Measurements from ENCODE around the gene RAB40AL. TPM values are rescaled to one million over a fixed set of nuclear protein-coding genes. Genes with fewer than 3 reads are reported as not detected.
A peak's percentile ranks its signal among the peaks of the same experiment; 100 is the strongest.
"Not testable (repeated sequence)": the region's sequence is repeated elsewhere in the genome, so short reads cannot be mapped to it uniquely, and the experiment has no call there.

The RAB40AL gene
- total RNA-seq, 2 donors from 2014 or later = 0.93 to 1.3 TPM

DNA sequence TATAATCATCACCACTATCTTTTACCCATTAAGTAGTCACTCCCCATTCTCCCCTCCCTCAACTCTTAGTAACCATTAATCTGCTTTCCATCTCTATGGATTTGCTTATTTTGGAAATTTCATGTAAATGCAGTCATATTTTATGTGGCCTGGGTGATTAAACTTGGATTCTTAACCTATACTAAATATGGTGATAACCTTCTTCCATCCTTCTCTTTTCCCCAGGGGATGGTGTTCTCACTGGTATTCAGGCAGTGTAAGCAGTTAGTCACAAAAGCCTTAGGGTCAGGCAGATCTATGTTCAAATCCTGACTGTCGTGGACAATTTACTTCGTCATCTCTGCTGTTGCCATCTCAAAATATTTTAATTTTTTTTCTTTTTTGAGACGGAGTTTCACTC lies 29.6 kb downstream of the RAB40AL start:
- Mint-ChIP-seq H3K36me3 (peaks cover 11% of the 10 kb centered on the region), H3K27me3 (peaks cover 0 to 12% of the 10 kb centered on the region in 2 donors), H3K27ac (no peak overlapping the region), H3K4me3 (no peak overlapping the region), H3K4me1 (ENCODE audit: low read depth in 2 of 2) (no peaks in the 10 kb centered on the region), H3K9me3 (peaks cover 19% of the 10 kb centered on the region)
- no peak for DNase-seq (ENCODE audit: low spot score)
- no peak for ATAC-seq

DNA sequence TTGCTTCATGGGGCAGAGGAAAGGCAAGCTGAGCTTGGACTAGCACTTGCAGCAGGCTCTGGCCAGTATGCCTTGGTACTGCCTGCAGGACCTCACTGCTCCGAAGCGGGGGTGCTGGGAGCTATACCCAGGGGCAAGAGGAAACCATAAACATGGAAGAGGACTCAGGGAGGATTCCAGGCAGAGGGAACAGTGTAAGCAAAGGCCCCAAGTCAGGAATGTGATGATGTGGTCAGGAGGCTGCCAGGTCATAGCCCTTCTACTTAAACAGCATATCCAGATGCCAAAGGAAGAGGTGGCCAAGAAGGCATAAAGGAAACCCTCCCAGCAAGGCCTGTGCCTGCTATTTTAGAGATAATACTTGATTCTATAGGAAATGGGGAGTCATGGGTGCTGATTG lies 31.1 kb downstream of the RAB40AL start:
- Mint-ChIP-seq H3K27ac (no peak overlapping the region), H3K27me3 (peaks cover 0 to 12% of the 10 kb centered on the region in 2 donors), H3K36me3 (peaks cover 11% of the 10 kb centered on the region), H3K9me3 (peaks cover 20% of the 10 kb centered on the region), H3K4me1 (ENCODE audit: low read depth in 2 of 2) (no peaks in the 10 kb centered on the region), H3K4me3 (no peak overlapping the region)
- ATAC-seq = no peak
- no peak for DNase-seq (ENCODE audit: low spot score)

DNA sequence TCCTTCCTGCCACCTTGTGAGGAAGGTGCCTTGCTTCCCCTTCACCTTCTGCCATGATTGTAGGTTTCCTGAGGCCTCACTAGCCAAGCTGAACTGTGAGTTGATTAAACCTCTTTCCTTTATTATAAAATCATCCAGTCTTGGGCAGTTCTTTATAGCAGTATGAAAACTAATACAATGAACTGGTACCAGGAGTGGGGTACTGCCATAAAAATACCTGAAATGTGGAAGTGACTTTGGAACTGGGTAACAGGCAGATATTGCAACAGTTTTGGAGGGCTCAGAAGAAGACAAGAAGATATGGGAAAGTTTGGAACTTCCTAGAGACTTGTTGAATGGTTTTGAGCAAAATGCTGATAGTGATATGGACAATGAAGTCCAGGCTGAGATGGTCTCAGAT lies 34.5 kb downstream of the RAB40AL start:
- H3K4me1 Mint-ChIP-seq (ENCODE audit: low read depth in 2 of 2); DNase-seq (ENCODE audit: low spot score); H3K4me3 Mint-ChIP-seq; ATAC-seq; H3K27ac Mint-ChIP-seq: not testable (repeated sequence)
- peaks cover 0 to 18% of the 10 kb centered on the region in 2 donors for H3K27me3 Mint-ChIP-seq
- peaks cover 11% of the 10 kb centered on the region for H3K36me3 Mint-ChIP-seq
- H3K9me3 Mint-ChIP-seq = peaks cover 24% of the 10 kb centered on the region

DNA sequence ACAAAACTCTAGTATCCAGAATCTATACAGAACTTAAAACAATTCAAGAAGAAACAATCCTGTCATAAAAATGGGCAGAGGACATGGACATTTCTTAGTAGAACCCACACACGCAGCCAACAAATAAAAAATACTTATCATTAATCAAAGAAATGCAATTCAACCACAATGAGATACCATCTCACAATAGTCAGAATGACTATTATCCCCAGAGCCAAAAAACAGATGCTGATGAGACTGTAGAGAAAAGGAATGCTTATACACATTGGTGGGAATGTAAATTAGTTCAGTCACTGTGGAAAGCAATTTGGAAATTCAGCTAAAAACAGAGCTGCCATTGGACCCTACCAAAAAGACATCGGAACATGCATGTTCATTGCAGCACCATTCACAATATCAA lies 37.9 kb downstream of the RAB40AL start:
- Mint-ChIP-seq H3K27ac (no peak overlapping the region), H3K36me3 (peaks cover 11% of the 10 kb centered on the region), H3K9me3 (peaks cover 17% of the 10 kb centered on the region), H3K4me1 (ENCODE audit: low read depth in 2 of 2) (no peaks in the 10 kb centered on the region), H3K4me3 (no peak overlapping the region), H3K27me3 (peaks cover 0 to 13% of the 10 kb centered on the region in 2 donors)
- ATAC-seq (no peak), DNase-seq (ENCODE audit: low spot score) (no peak)

DNA sequence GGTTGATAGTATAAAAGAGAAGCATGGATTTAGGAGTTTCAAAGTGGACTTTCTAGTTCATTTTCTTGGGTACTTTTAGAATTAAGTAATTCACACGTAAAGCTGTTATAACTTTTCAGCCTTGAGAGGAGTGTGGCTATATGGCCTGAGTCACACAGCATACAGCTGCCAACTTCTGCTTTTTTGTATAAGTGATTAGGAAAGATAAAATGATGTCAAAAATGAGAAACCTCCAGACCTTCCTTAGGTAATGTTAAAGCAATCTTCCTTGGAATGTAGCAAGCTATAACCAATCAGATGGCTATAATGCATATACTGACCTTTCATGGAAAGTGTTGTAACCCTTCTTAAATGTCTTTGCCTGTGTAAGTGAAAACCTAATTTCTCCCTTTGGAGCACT lies 39.2 kb downstream of the RAB40AL start:
- Mint-ChIP-seq H3K27ac (no peak overlapping the region), H3K27me3 (peaks cover 0 to 15% of the 10 kb centered on the region in 2 donors), H3K4me1 (ENCODE audit: low read depth in 2 of 2) (no peaks in the 10 kb centered on the region), H3K36me3 (no peaks in the 10 kb centered on the region), H3K9me3 (peaks cover 10% of the 10 kb centered on the region), H3K4me3 (no peak overlapping the region)
- DNase-seq (ENCODE audit: low spot score) (no peak), ATAC-seq (no peak)

DNA sequence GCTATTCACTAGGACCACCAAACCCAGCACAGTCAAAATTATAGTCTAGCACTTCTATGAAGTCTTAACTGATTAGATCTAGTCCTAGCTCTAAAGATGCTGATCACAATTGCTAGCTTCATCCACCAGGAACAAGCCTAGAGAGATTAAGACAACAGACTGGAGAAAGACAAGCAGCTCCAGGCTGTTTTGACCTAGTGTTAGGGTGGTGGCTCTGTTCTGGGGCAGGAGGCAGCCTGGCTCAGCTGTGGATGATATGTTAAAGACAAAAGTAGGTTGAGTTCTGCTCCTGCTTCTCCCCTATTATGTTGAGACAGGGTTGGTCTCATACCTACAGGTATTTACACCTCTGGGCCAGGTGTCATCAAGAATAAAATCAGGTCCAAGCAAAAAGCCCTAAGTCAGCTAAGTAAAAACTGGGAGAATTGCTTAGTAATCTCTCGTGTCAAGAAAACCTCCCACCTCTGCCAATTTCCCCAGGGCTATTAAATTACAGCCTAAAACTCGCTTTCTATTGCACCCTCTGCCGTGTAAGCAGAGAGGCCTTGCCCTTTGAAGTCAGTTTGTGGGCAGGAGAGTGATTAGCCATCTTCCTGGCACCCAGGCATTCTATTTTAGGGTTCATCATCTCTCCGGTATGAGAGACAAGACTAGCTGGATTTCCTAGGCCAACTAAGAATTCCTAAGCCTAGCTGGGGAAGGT lies 39.9 kb downstream of the RAB40AL start:
- ATAC-seq = no peak

DNA sequence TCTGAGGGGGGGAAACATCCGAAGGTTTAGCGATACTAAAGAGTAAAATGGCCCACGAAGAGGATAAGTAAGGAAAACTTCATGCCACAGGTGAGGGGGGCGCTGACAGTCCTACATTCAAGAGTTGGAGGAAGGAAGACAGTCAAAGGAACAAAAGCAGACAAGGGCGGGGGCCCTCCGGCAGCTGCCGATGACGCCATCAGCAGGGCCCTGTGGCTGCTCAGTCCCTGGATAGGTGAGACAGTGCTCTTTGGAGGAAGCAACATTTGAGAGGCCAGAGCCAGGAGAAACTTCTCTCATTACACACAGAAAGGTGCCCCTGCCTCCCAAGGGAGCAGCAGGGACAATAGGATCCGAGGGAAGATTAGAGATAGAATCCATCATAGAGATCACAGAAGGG lies 41.5 kb downstream of the RAB40AL start:
- DNase-seq (ENCODE audit: low spot score) = no peak
- ATAC-seq = no peak
- H3K27ac Mint-ChIP-seq = no peak overlapping the region
- no peaks in the 10 kb centered on the region for H3K4me1 Mint-ChIP-seq (ENCODE audit: low read depth in 2 of 2)
- peaks cover 0 to 10% of the 10 kb centered on the region in 2 donors for H3K27me3 Mint-ChIP-seq
- H3K36me3 Mint-ChIP-seq = no peaks in the 10 kb centered on the region
- H3K9me3 Mint-ChIP-seq = peaks cover 2% of the 10 kb centered on the region
- H3K4me3 Mint-ChIP-seq = no peak overlapping the region

More for the DNA sequence above, 39.9 kb downstream of the RAB40AL start:
- Mint-ChIP-seq H3K27me3 (peaks cover 0 to 15% of the 10 kb centered on the region in 2 donors), H3K9me3 (peaks cover 4% of the 10 kb centered on the region), H3K4me1 (ENCODE audit: low read depth in 2 of 2) (no peaks in the 10 kb centered on the region), H3K4me3 (no peak overlapping the region), H3K27ac (no peak overlapping the region), H3K36me3 (no peaks in the 10 kb centered on the region)
- DNase-seq (ENCODE audit: low spot score) = no peak

DNA sequence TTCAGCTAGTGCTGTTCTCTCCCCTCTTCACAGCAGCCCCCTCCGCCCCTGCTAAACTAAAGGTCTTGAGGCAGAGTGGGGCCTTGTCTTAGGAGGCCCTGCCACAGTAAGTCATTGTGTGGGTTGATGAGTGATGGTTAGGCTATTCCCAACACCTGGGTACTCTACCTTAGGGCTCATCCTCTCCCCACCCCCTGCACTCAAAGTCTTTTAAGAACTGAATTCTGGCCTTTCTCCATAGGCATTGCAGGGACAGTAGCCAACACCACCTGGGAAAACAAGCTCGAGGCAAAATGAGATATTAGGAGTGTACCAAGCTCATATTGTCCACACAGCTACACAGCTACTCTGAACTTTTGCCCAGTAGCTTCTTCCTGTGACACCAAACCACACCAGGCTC lies 42.5 kb downstream of the RAB40AL start:
- peaks cover 0 to 8% of the 10 kb centered on the region in 2 donors for H3K27me3 Mint-ChIP-seq
- H3K27ac Mint-ChIP-seq = no peak overlapping the region
- H3K36me3 Mint-ChIP-seq = no peaks in the 10 kb centered on the region
- H3K4me3 Mint-ChIP-seq = no peak overlapping the region
- H3K4me1 Mint-ChIP-seq (ENCODE audit: low read depth in 2 of 2) = no peaks in the 10 kb centered on the region
- no peaks in the 10 kb centered on the region for H3K9me3 Mint-ChIP-seq
- ATAC-seq (no peak), DNase-seq (ENCODE audit: low spot score) (no peak)

DNA sequence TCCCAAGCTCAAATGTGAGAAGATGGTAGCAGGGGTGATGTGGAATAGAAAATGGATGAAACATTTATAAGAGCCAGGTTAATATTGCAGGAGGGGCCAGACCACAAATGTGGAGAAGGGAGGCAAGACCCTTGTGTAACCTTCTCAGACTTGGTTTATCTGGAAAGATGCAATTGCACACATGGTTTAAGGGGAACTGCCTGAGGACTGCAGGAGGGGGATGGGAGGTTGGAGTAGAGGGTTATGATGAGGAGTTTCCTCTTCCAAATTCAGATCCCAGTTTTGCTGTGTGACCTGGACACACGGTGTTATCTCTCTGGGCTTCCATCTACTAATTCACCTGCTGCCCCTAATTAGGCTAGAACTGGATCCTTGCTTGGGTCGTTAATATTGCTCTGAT lies 46.1 kb downstream of the RAB40AL start:
- Mint-ChIP-seq H3K9me3 (no peaks in the 10 kb centered on the region), H3K27me3 (peaks cover 0 to 7% of the 10 kb centered on the region in 2 donors), H3K4me1 (ENCODE audit: low read depth in 2 of 2) (no peaks in the 10 kb centered on the region), H3K4me3 (no peak overlapping the region), H3K27ac (no peak overlapping the region), H3K36me3 (no peaks in the 10 kb centered on the region)
- no peak for DNase-seq (ENCODE audit: low spot score)
- no peak for ATAC-seq

DNA sequence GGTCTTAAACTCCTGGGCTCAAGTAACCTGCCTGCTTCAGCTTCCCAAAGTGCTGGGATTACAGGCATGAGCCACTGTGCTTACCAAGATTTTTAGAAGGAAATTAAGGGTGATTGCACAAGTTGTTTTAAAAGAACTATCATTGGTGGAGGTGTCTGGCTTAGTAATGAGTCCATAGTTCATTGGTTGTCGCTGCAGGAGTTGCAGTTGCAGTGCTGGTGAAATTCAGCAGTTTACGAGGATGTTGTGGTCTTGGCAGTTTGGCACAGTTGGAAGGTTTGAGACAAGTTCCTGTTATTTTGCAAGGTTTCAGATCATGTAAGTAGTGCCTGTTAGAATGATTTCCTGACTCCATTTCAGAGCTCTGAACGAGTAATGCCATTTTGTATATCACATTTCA lies 48.1 kb downstream of the RAB40AL start:
- ATAC-seq (peak in 1 of 2 donors; percentile 33), DNase-seq (ENCODE audit: low spot score) (no peak)
- Mint-ChIP-seq H3K27ac (no peak overlapping the region), H3K4me1 (ENCODE audit: low read depth in 2 of 2) (no peaks in the 10 kb centered on the region), H3K36me3 (no peaks in the 10 kb centered on the region), H3K27me3 (peaks cover 5 to 14% of the 10 kb centered on the region in 2 donors), H3K9me3 (no peaks in the 10 kb centered on the region), H3K4me3 (no peak overlapping the region)

Other genes starting within 250 kb of the RAB40AL start
- gene GPRASP2, start 224.8 kb upstream of the RAB40AL start, total RNA-seq = under 1 TPM in 1 of 2 donors, not detected in 1; 0.48 TPM
- gene GPRASP3, start 216.5 kb upstream of the RAB40AL start, total RNA-seq = 1 to 10 TPM; 1.9 to 2.5 TPM
- gene BEX1, start 126.9 kb downstream of the RAB40AL start, total RNA-seq = not detected
- gene NXF3, start 155.9 kb downstream of the RAB40AL start, total RNA-seq = not detected

Data from natural killer cell treated with Interleukin-12 subunit alpha and Interleukin-12 subunit beta and Interleukin-15 and Interleukin-18, amount 100 ng/mL, for 72 hours (primary cell).